Thymus (tissue), 14 donors: ENCODE results near the gene TBC1D30. TPM values are rescaled to one million over a fixed set of nuclear protein-coding genes. Genes with fewer than 3 reads are reported as not detected.
"Not testable (repeated sequence)": the region's sequence is repeated elsewhere in the genome, so short reads cannot be mapped to it uniquely, and the experiment has no call there.

ENCODE experiments used
- DNase-seq, 9 donors: peaks; one replicate each; pipeline ENCODE4 v3.0.0-alpha.2; 2013; ENCODE audit warnings: low spot score in 9 of 9, low read depth in 6 of 9, missing footprints in 1 of 9
- H3K27ac ChIP-seq, 2 donors: one replicate each; pipeline ENCODE4 v1.5.1; 2013; ENCODE audit warnings: control low read depth in 1 of 2, low read depth in 1 of 2, low read length in 1 of 2, mild to moderate bottlenecking in 1 of 2, moderate library complexity in 1 of 2
- H3K27me3 ChIP-seq, 2 donors: one replicate each; pipeline ENCODE4 v1.5.1; 2013; ENCODE audit warnings: low read length in 1 of 2; ENCODE audit not compliant: control insufficient read depth in 2 of 2, insufficient read depth in 1 of 2
- H3K36me3 ChIP-seq, 2 donors: one replicate each; pipeline ENCODE4 v1.5.1; 2013; ENCODE audit warnings: low read length in 1 of 2, mild to moderate bottlenecking in 1 of 2, moderate library complexity in 1 of 2; ENCODE audit not compliant: control insufficient read depth in 2 of 2, insufficient read depth in 2 of 2
- H3K4me1 ChIP-seq, 2 donors: one replicate each; pipeline ENCODE4 v1.5.1; 2013; ENCODE audit warnings: low read length in 2 of 2; ENCODE audit not compliant: control insufficient read depth in 2 of 2, insufficient read depth in 2 of 2
- H3K4me3 ChIP-seq, 2 donors: one replicate each; pipeline ENCODE4 v1.5.1; 2013; ENCODE audit warnings: low read length in 2 of 2, control low read depth in 1 of 2, mild to moderate bottlenecking in 1 of 2
- H3K9me3 ChIP-seq, 2 donors: one replicate each; pipeline ENCODE4 v1.5.1; 2013; ENCODE audit warnings: low read length in 1 of 2, mild to moderate bottlenecking in 1 of 2; ENCODE audit not compliant: control insufficient read depth in 2 of 2, insufficient read depth in 1 of 2
- WGBS: extraction: QIAGEN DNeasy Blood & Tissue Kit; methylation state at CpG from one replicate; pipeline ENCODE4 v1.1.7; 2013; 5-methylcytosine and 5-hydroxymethylcytosine counted together
- long read RNA-seq, 10 donors: transcript quantifications; one replicate each; lab custom pipeline, GENCODE V29; 2026
- polyA plus RNA-seq: library from polyadenylated mRNA; stranded (reverse); fragments of 200-250 nt; gene quantifications from one replicate; pipeline ENCODE4 v1.2.3, GENCODE V29; 2013
- total RNA-seq: library from RNA; stranded (reverse); fragments of 120-200 nt; gene quantifications from one replicate; pipeline ENCODE4 v1.2.4, GENCODE V29; 2013
- donor health status: healthy.

TBC1D30 gene, protein sequence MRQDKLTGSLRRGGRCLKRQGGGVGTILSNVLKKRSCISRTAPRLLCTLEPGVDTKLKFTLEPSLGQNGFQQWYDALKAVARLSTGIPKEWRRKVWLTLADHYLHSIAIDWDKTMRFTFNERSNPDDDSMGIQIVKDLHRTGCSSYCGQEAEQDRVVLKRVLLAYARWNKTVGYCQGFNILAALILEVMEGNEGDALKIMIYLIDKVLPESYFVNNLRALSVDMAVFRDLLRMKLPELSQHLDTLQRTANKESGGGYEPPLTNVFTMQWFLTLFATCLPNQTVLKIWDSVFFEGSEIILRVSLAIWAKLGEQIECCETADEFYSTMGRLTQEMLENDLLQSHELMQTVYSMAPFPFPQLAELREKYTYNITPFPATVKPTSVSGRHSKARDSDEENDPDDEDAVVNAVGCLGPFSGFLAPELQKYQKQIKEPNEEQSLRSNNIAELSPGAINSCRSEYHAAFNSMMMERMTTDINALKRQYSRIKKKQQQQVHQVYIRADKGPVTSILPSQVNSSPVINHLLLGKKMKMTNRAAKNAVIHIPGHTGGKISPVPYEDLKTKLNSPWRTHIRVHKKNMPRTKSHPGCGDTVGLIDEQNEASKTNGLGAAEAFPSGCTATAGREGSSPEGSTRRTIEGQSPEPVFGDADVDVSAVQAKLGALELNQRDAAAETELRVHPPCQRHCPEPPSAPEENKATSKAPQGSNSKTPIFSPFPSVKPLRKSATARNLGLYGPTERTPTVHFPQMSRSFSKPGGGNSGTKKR
- total RNA-seq, result 0.42 TPM
- polyA plus RNA-seq, result 0.91 TPM
- long read RNA-seq, donor 1, result 0 reads
- long read RNA-seq, donor 2, result 0 reads
- long read RNA-seq, donor 3, result 0 reads
- long read RNA-seq, donor 4, result 0 reads
- long read RNA-seq, donor 5, result 0 reads
- long read RNA-seq, donor 6, result 0 reads
- long read RNA-seq, donor 7, result 0 reads
- long read RNA-seq, donor 8, result 0 reads
- long read RNA-seq, donor 9, result 0 reads
- long read RNA-seq, donor 10, result 0 reads

DNA sequence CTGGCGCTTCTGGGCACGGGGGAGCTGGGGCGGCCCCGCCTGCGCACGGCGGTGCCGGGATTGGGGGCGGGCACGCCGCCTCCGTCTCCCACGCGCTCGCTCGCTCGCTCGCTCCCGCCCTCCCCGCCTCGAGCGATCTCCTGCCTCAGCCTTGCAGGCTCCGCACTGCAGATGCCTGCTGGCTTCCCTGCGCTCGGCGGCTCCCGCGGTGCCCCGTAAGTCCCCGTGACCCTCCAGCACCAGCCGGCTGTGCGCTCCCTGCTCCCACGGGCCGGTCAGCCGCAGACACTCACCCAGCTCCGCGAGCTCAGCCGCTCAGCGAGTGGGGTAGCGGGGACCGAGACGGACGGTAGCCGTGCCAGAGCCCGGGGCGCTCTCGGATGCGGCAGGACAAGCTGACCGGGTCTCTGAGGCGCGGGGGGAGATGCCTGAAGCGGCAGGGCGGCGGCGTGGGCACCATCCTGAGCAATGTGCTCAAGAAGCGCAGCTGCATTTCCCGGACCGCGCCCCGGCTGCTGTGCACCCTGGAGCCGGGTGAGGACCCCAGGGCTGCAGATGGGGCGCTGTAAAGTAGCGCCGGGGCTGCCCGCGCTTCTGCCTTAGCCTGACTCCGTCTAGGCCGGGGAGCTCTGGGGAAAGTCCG lies at the start of gene TBC1D30:
Gene TBC1D30, plus strand, starts transcription at position 148 of the 643 bp plus-strand sequence. Its CDS starts 233 bp downstream, at position 381.
- peaks cover 0 to 11% of the 10 kb centered on the region in 2 donors for H3K9me3 ChIP-seq
- peak within 1 kb of the TSS in 1 of 2 donors; percentile 41 for H3K4me3 ChIP-seq
- 1% methylated on average over 69 of the region's 69 CpGs for WGBS
- DNase-seq, result peak in 3 of 9 donors; percentile 16 to 21 (median 21)
- peaks cover 42 to 61% of the 10 kb centered on the region in 2 donors for H3K27me3 ChIP-seq
- peaks cover 4 to 12% of the 10 kb centered on the region in 2 donors for H3K4me1 ChIP-seq
- no peaks in the 10 kb centered on the region for H3K36me3 ChIP-seq
- no peak within 1 kb of the TSS for H3K27ac ChIP-seq

DNA sequence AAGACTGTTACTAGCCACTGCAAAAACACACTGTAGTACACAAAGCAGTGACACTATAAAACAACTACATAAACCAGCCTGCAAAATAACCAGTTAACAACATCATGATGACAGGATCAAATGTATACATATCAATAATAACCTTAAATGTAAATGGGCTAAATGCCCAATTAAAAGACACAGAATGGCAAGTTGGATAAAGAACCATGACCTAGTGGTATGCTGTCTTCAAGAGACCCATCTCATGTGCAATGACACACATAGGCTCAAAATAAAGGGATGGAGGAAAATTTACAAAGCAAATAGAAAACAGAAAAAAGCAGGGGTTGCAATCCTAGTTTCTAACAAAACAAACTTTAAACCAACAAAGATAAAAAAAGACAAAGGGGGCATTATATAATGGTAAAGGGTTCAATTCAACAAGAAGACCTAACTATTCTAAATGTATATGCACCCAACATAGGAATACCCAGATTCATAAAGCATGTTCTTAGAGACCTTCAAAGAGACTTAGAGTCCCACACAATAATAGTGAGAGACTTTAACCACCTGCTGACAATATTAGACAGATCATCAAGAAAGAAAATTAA lies 49.2 kb upstream of the TBC1D30 start:
- not testable (repeated sequence) for H3K36me3 ChIP-seq, H3K4me3 ChIP-seq, H3K4me1 ChIP-seq, DNase-seq, H3K9me3 ChIP-seq, H3K27ac ChIP-seq
- peaks cover 13 to 29% of the 10 kb centered on the region in 2 donors for H3K27me3 ChIP-seq

DNA sequence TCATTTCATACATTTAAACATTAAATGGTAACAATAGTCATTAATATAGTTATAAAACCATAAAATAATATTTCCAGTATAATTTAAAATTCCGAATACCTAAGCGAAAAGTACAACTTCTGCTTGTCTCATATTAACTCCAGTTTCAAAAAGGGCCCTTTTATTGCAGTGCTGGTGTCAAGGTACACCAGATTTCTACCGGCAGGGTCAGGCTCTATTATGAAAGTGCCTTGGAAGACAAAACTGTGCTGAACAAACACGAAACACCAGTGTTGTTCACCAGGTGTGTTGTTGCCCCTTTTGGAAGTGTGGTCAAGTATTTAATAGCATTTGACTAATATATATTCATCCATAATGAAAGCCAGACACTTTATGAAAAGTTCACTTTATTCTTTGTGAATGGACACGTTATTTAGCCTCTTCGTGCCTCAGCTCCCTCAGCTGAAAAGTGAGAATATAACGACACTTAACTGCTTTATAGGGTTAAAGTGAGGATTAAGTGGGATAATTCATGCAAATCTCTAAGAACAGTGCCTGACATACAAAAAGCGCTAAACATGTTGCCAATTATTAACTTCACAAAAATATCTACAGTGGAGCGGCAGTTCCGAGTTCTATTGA lies 45.0 kb upstream of the TBC1D30 start:
- Histone ChIP-seq H3K27me3 (peaks cover 35 to 69% of the 10 kb centered on the region in 2 donors), H3K9me3 (peaks cover 0 to 4% of the 10 kb centered on the region in 2 donors), H3K36me3 (no peaks in the 10 kb centered on the region), H3K4me1 (no peaks in the 10 kb centered on the region), H3K27ac (no peak overlapping the region), H3K4me3 (no peak overlapping the region)
- 97% methylated on average over 10 of the region's 10 CpGs for WGBS
- DNase-seq, result no peak

DNA sequence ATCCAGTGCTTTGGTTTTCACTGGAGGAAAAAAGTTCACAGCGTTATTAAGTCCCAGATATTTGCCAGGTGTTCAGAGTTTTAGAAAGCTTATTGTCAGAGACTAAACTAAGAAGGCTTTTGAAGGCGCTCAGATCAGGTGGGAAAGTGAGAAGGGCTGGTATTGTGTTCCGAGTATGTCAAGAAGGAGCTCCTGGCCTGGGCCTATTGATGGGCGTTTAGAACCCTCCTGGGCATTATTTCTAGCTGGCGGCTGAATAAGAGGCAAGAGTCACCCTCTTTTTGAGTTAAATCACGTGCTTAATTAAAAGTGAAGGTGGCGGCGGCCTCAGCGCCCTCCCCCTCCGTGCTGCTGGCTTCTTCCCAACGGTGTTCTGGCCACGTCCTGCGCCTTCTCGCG lies 44.3 kb upstream of the TBC1D30 start:
- H3K4me3 ChIP-seq, result no peak overlapping the region
- H3K27ac ChIP-seq, result no peak overlapping the region
- no peaks in the 10 kb centered on the region for H3K36me3 ChIP-seq
- H3K9me3 ChIP-seq, result no peaks in the 10 kb centered on the region
- H3K4me1 ChIP-seq, result no peaks in the 10 kb centered on the region
- 22% methylated on average over 15 of the region's 15 CpGs for WGBS
- no peak for DNase-seq
- H3K27me3 ChIP-seq, result peaks cover 35 to 71% of the 10 kb centered on the region in 2 donors

DNA sequence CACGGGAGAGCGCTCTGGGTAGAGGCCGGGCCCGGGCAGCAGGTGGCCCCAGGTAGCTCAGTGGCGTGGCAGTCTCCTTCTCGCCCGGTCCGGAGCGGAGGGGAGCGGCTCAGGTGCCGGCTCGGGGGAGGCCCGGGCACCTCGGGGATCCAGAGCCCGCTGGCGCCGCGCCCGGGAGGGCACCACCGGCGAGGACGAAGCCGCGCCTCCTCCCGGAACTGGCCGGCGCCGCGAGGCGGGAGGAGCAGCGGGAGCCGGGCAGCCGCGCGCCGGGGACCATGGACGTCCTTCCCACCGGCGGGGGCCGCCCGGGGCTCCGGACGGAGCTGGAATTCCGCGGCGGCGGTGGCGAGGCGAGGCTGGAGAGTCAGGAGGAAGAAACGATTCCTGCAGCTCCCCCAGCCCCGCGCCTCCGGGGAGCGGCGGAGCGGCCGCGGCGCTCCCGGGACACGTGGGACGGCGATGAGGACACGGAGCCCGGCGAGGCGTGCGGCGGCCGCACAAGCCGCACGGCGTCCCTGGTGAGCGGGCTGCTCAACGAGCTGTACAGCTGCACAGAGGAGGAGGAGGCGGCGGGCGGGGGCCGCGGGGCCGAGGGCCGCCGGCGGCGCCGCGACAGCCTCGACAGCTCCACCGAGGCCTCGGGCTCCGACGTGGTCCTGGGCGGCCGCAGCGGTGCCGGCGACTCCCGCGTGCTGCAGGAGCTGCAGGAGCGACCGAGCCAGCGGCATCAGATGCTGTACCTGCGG lies 43.7 kb upstream of the TBC1D30 start:
- under 1% methylated on average over 103 of the region's 103 CpGs for WGBS
- no peaks in the 10 kb centered on the region for H3K9me3 ChIP-seq
- peak in 1 of 9 donors; percentile 10 for DNase-seq
- no peaks in the 10 kb centered on the region for H3K4me1 ChIP-seq
- H3K4me3 ChIP-seq, result peak overlapping the region in 1 of 2 donors; percentile 26
- H3K36me3 ChIP-seq, result no peaks in the 10 kb centered on the region
- H3K27me3 ChIP-seq, result peaks cover 35 to 71% of the 10 kb centered on the region in 2 donors
- H3K27ac ChIP-seq, result no peak overlapping the region

DNA sequence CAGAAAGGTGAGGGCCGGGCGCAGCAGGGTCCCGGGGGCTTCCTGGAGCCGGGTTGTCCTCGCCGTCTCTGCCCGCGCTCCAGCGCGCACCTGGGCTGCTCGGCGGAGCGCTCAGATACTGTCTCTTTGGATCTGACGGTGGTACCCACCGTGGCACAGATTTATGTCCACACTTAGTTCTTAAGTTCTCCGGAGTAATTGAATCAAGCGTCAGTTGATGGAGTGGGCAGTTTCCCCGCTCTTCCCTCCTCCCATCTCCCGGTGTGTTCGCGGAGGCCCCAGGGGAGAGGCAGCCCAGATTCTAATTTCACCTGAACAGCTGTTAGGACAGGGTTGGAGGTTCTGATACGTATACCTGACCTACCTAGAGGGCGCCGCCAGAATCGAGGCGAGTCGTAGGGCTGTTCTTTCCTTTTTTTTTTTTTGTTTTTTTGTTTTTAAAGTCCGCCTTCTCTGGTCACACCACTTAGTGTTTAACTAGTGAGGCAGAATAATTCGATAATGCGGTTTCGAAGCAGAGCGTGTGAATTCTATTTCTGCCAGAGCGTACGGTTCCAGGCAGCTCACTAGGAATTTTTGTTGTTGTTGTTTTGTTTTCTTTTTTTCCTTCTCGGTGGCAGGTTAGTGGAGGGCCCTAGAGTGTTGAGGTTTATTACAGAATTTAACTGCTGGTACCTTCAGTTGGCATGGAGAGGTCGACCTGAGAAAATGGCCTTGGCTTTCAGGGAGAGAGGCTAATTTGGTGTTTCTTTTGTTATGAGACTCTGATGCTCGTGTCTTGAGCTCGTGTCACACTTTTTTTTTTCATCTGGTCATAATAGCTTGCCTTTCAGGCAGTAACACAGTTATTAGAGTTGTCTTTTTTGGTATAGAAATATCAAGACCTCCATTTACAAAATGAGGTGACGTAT lies 42.9 kb upstream of the TBC1D30 start:
- H3K36me3 ChIP-seq, result no peaks in the 10 kb centered on the region
- H3K9me3 ChIP-seq, result no peaks in the 10 kb centered on the region
- DNase-seq, result peak in 1 of 9 donors; percentile 2
- H3K4me3 ChIP-seq, result peak overlapping the region in 1 of 2 donors; percentile 26
- WGBS, result 6% methylated on average over 39 of the region's 39 CpGs
- H3K27ac ChIP-seq, result no peak overlapping the region
- H3K27me3 ChIP-seq, result peaks cover 35 to 71% of the 10 kb centered on the region in 2 donors
- no peaks in the 10 kb centered on the region for H3K4me1 ChIP-seq

DNA sequence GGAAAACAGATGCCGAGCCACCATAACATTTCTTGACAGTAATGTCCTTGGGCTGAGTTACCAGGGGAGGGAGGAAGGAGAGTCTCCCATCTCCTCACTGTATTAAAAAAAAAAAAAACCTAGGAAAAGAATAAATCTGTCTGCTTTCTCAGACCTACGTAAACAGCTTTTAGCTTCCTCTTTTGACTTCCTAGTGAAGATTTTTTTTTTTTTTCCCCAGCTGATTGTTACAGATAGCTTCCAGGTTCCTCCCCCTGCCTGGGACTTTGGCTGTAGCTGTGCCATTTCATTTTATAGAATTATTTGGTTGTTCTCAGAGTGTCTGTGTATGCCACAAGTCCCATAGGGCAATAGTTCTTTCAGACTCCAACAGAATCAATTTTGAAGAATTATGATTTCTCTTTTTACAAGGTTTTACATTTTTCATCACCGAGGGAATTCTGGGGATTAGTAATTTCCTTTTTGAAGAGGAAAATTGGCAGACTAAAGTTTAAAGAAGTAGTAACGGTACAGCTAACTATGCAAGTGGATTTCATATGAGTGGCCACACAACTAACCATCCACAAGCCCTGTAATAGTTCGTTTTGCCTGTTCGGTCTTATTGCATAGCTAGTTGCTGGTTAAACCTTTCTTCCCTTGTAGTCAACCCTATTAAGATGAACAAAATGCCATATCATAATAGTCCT lies 42.1 kb upstream of the TBC1D30 start:
- Histone ChIP-seq H3K4me1 (no peaks in the 10 kb centered on the region), H3K27ac (no peak overlapping the region), H3K9me3 (no peaks in the 10 kb centered on the region), H3K27me3 (peaks cover 35 to 71% of the 10 kb centered on the region in 2 donors), H3K36me3 (no peaks in the 10 kb centered on the region), H3K4me3 (no peak overlapping the region)
- DNase-seq, result no peak
- 29% methylated on average over 6 of the region's 6 CpGs for WGBS
